Endothelial cell of umbilical vein (primary cell): ENCODE results near the gene IGF1. TPM values are rescaled to one million over a fixed set of nuclear protein-coding genes. Genes with fewer than 3 reads are reported as not detected.
A peak's percentile ranks its signal among the peaks of the same experiment; 100 is the strongest.

Experiments
- BruUV-seq: library from RNA; stranded (reverse); fragments of 400-500 nt; replicated peaks from 2 replicates; lab custom pipeline; 2021; lab: Mats Ljungman, UMichigan
- CTCF ChIA-PET: fragments of 300-600, 350-600 bp; sonication (Branson Sonifier 250); formaldehyde crosslinking; loops from one replicate; lab custom pipeline; 2021; ENCODE audit warnings: antibody characterized with exemption, inconsistent platforms; lab: Charles Lee
- POLR2A ChIA-PET: fragments of 300-600, 350-600 bp; sonication (Branson Sonifier 250); formaldehyde crosslinking; loops from one replicate; lab custom pipeline; 2021; ENCODE audit warnings: antibody characterized with exemption, inconsistent platforms; lab: Charles Lee
- DNase-seq: peaks from one replicate; pipeline ENCODE4 v3.0.0-alpha.2; 2011; ENCODE audit warnings: low read depth, low spot score
- FAIRE-seq: peaks from 2 replicates; lab custom pipeline; 2011; peaks lifted over from hg19 to GRCh38; lab: Jason Lieb, UNC
- H2AFZ ChIP-seq: 2 replicates; pipeline ENCODE4 v1.6.0; 2012; ENCODE audit warnings: low read depth, low read length, control low read depth, inconsistent platforms
- H3K27ac ChIP-seq: 2 replicates; pipeline ENCODE4 v1.5.1; 2011; ENCODE audit warnings: low read depth, mild to moderate bottlenecking, control low read depth, low read length, moderate library complexity; ENCODE audit not compliant: insufficient read depth
- H3K27me3 ChIP-seq, 2 experiments: 2 replicates each; pipeline versions ENCODE4 v1.6.0 to v1.6.1; 2011; ENCODE audit warnings: low read length in 2 of 2, mixed read lengths in 1 of 2; ENCODE audit not compliant: control insufficient read depth in 2 of 2, insufficient read depth in 2 of 2
- H3K36me3 ChIP-seq, 2 experiments: 2 replicates in 1 of 2; 3 replicates in 1 of 2; pipeline ENCODE4 v1.5.1; 2011; ENCODE audit warnings: low read length in 2 of 2, mild to moderate bottlenecking in 1 of 2, moderate library complexity in 1 of 2; ENCODE audit not compliant: control insufficient read depth in 2 of 2, insufficient read depth in 2 of 2; ENCODE audit errors: extremely low read depth in 1 of 2
- H3K4me1 ChIP-seq: 3 replicates; pipeline ENCODE4 v1.5.1; 2011; ENCODE audit warnings: mild to moderate bottlenecking, low read length; ENCODE audit not compliant: control insufficient read depth, insufficient read depth; ENCODE audit errors: extremely low read depth
- H3K4me2 ChIP-seq: 2 replicates; pipeline ENCODE4 v1.6.1; 2011; ENCODE audit warnings: low read length, control low read depth, mixed read lengths; ENCODE audit not compliant: insufficient read depth
- H3K4me3 ChIP-seq, 3 experiments: fragments of 200-600 bp in 1 of 3; sonication (generic), shearing (Covaris generic) in 1 of 3; replicated peaks in 1 of 3; 2 replicates each; pipeline ENCODE4 v1.5.1; 2011 to 2016; ENCODE audit warnings: control low read depth in 3 of 3, low read length in 3 of 3, mild to moderate bottlenecking in 2 of 3, inconsistent platforms in 1 of 3, low read depth in 1 of 3, moderate library complexity in 1 of 3; ENCODE audit not compliant: insufficient read depth in 1 of 3
- H3K79me2 ChIP-seq: 2 replicates; pipeline ENCODE4 v1.6.0; 2012; ENCODE audit warnings: low read length, inconsistent platforms; ENCODE audit not compliant: control insufficient read depth, insufficient read depth
- H3K9ac ChIP-seq: replicated peaks from 2 replicates; pipeline ENCODE3; 2011; ENCODE audit warnings: low read length, control low read depth; ENCODE audit not compliant: insufficient read depth; ENCODE audit errors: extremely low read depth
- H3K9me1 ChIP-seq: replicated peaks from 3 replicates; pipeline ENCODE4 v1.6.0; 2011; ENCODE audit warnings: mild to moderate bottlenecking, low read length; ENCODE audit not compliant: control insufficient read depth, insufficient read depth; ENCODE audit errors: extremely low read depth
- H3K9me3 ChIP-seq: replicated peaks from 2 replicates; pipeline ENCODE4 v1.5.1; 2012; ENCODE audit warnings: low read length, inconsistent platforms; ENCODE audit not compliant: control insufficient read depth, insufficient read depth
- H4K20me1 ChIP-seq: replicated peaks from 2 replicates; pipeline ENCODE3; 2011; ENCODE audit warnings: mild to moderate bottlenecking, low read length; ENCODE audit not compliant: control insufficient read depth, insufficient read depth; ENCODE audit errors: extremely low read depth
- CTCF ChIP-seq, 2 donors: IDR thresholded peaks; 1 replicate in 1 of 2; 2 replicates in 1 of 2; pipeline ENCODE4 v1.5.1; 2011; ENCODE audit warnings: low read length in 2 of 2, mild to moderate bottlenecking in 2 of 2, moderate library complexity in 2 of 2, control low read depth in 1 of 2, inconsistent platforms in 1 of 2, low read depth in 1 of 2; ENCODE audit not compliant: insufficient read depth in 1 of 2; ENCODE audit errors: extremely low read depth in 1 of 2
- EZH2 ChIP-seq: IDR thresholded peaks from 2 replicates; pipeline ENCODE4 v1.6.1; 2012; ENCODE audit warnings: borderline replicate concordance, low read depth, mild to moderate bottlenecking, moderate library complexity, low read length, inconsistent platforms; ENCODE audit not compliant: severe bottlenecking
- FOS ChIP-seq: IDR thresholded peaks from 2 replicates; pipeline ENCODE4 v1.6.1; 2011; ENCODE audit warnings: mild to moderate bottlenecking, low read length, moderate library complexity, borderline replicate concordance; ENCODE audit not compliant: insufficient read depth
- GATA2 ChIP-seq: IDR thresholded peaks from 2 replicates; pipeline ENCODE4 v1.7.0; 2011; ENCODE audit warnings: low read depth, mild to moderate bottlenecking, moderate library complexity, mixed read lengths, low read length; ENCODE audit not compliant: insufficient read length, insufficient read depth
- JUN ChIP-seq: IDR thresholded peaks from 2 replicates; pipeline ENCODE4 v1.6.1; 2011; ENCODE audit warnings: borderline replicate concordance, low read depth; ENCODE audit not compliant: insufficient read length, insufficient read depth
- MAX ChIP-seq: IDR thresholded peaks from 2 replicates; pipeline ENCODE4 v1.6.1; 2011; ENCODE audit not compliant: insufficient read depth, insufficient read length
- MYC ChIP-seq: IDR thresholded peaks from one replicate; pipeline ENCODE4 v1.6.1; 2011; ENCODE audit warnings: mild to moderate bottlenecking, low read depth, low read length
- POLR2A ChIP-seq: IDR thresholded peaks from 2 replicates; pipeline ENCODE4 v1.6.1; 2012; ENCODE audit warnings: low read depth, mild to moderate bottlenecking, control low read depth, low read length
- POLR2AphosphoS5 ChIP-seq: IDR thresholded peaks from 2 replicates; pipeline ENCODE4 v1.6.1; 2012; ENCODE audit warnings: low read depth, mild to moderate bottlenecking, control low read depth, low read length, moderate library complexity; ENCODE audit not compliant: insufficient read depth
- dilution Hi-C: fragments of 300-500 bp; cut with MboI; formaldehyde crosslinking; loops from one replicate; pipeline ENCODE4 v1.15.0; 2019; ENCODE audit warnings: low sequenced_read_pairs; ENCODE audit not compliant: extremely low pct_ligation_motif_present
- intact Hi-C: fragments of 100-400 bp; cut with micrococcal nuclease; formaldehyde crosslinking; loops from one replicate; pipeline ENCODE4 v1.10.0; 2022
- polyA plus RNA-seq, 4 experiments: library from polyadenylated mRNA; depleted of rRNA in 3 of 4; stranded (reverse) in 3 of 4; unstranded in 1 of 4; fragments of >200 nt; gene quantifications; 2 replicates each; pipeline versions ENCODE4 v1.2.1 to v1.2.3, GENCODE V29; 2011 to 2012; ENCODE audit warnings: missing spikeins in 1 of 4
- total RNA-seq: library from RNA; stranded (reverse); gene quantifications from 2 replicates; pipeline ENCODE4 v1.2.3, GENCODE V29; 2021

IGF1 gene
- total and polyA plus RNA-seq, 2 donors (not counting 3 experiments of a cell fraction or from before 2014, with no cell fraction given): 0.10 TPM; not detected in 1

GRCh38 chr12:102438047-102438826 lies 42.1 kb downstream of the IGF1 start:
- TSS peak; percentile 40 for BruUV-seq
- CTCF ChIA-PET: no interaction called here
- H3K36me3 ChIP-seq: no peaks in the 10 kb centered on the region

More at GRCh38 chr12:102438047-102438826, 42.1 kb downstream of the IGF1 start:
- POLR2A ChIA-PET: no interaction called here
- Histone ChIP-seq H3K9me1 (no peaks in the 10 kb centered on the region), H3K4me3 (no peak overlapping the region), H3K9ac (peak overlapping the region; percentile 32), H3K4me2 (peak overlapping the region; percentile 42), H3K9me3 (no peaks in the 10 kb centered on the region), H2AFZ (peak overlapping the region; percentile 79), H4K20me1 (no peaks in the 10 kb centered on the region), H3K4me1 (peaks cover 30% of the 10 kb centered on the region), H3K79me2 (no peaks in the 10 kb centered on the region), H3K27me3 (no peaks in the 10 kb centered on the region), H3K27ac (peak overlapping the region; percentile 90)
- DNase-seq (peak; percentile 42), FAIRE-seq (peak; percentile 64)
- TF ChIP-seq JUN: peak; percentile 58
- no peak for TF ChIP-seq FOS
- TF ChIP-seq MYC: no peak
- peak; percentile 22 for TF ChIP-seq GATA2
- no peak for TF ChIP-seq EZH2
- no peak for TF ChIP-seq MAX
- TF ChIP-seq POLR2AphosphoS5: no peak
- no peak for TF ChIP-seq POLR2A
- TF ChIP-seq CTCF (IDR thresholded peaks at IDR 0.05; ENCODE audit: extremely low read depth in 1 of 2, insufficient read depth in 1 of 2, low read depth in 1 of 2, low read length in 2 of 2): no peak
- intact Hi-C loops (loop anchor here (1.0 kb wide), 1 partner anchor 17 kb away; no protein-coding TSS in a partner anchor), dilution Hi-C loops (no loop called here)
